Ishikawa (cell line): ENCODE data around the gene SOX1.

ENCODE experiments used
- CEBPB ChIP-seq: IDR thresholded peaks from 2 replicates; pipeline ENCODE4 v1.6.1; 2012
- CREB1 ChIP-seq: IDR thresholded peaks from 2 replicates; pipeline ENCODE4 v1.6.1; 2012; ENCODE audit warnings: low read depth
- EGR1 ChIP-seq: IDR thresholded peaks from 2 replicates; pipeline ENCODE4 v1.6.1; 2012
- EP300 ChIP-seq: IDR thresholded peaks from 2 replicates; pipeline ENCODE4 v1.6.1; 2012; ENCODE audit warnings: borderline replicate concordance
- FOXM1 ChIP-seq: IDR thresholded peaks from 2 replicates; pipeline ENCODE4 v1.6.1; 2012; ENCODE audit warnings: low read depth, borderline replicate concordance
- NFIC ChIP-seq: IDR thresholded peaks from 2 replicates; pipeline ENCODE4 v1.6.1; 2012
- RAD21 ChIP-seq: IDR thresholded peaks from 2 replicates; pipeline ENCODE4 v1.6.1; 2012; ENCODE audit warnings: low read depth
- TAF1 ChIP-seq: IDR thresholded peaks from 2 replicates; pipeline ENCODE4 v1.6.1; 2012; ENCODE audit warnings: low read depth, mild to moderate bottlenecking
- TCF12 ChIP-seq: IDR thresholded peaks from 2 replicates; pipeline ENCODE4 v1.6.1; 2012; ENCODE audit warnings: low read depth
- TEAD4 ChIP-seq: IDR thresholded peaks from 2 replicates; pipeline ENCODE4 v1.6.1; 2012
- YY1 ChIP-seq: IDR thresholded peaks from 2 replicates; pipeline ENCODE4 v1.6.1; 2012; ENCODE audit warnings: low read depth
- ZBTB7A ChIP-seq: IDR thresholded peaks from 2 replicates; pipeline ENCODE4 v1.6.1; 2012; ENCODE audit warnings: low read depth
- TF ChIP-seq, protein P1 (sequence below): IDR thresholded peaks from 2 replicates; pipeline ENCODE4 v1.6.1; 2012
- TF ChIP-seq, protein P2 (sequence below): IDR thresholded peaks from 2 replicates; pipeline ENCODE4 v1.6.1; 2012
- TF ChIP-seq, protein P3 (sequence below): IDR thresholded peaks from 2 replicates; pipeline ENCODE4 v1.6.1; 2012; ENCODE audit warnings: low read depth, mild to moderate bottlenecking

SOX1 gene

DNA sequence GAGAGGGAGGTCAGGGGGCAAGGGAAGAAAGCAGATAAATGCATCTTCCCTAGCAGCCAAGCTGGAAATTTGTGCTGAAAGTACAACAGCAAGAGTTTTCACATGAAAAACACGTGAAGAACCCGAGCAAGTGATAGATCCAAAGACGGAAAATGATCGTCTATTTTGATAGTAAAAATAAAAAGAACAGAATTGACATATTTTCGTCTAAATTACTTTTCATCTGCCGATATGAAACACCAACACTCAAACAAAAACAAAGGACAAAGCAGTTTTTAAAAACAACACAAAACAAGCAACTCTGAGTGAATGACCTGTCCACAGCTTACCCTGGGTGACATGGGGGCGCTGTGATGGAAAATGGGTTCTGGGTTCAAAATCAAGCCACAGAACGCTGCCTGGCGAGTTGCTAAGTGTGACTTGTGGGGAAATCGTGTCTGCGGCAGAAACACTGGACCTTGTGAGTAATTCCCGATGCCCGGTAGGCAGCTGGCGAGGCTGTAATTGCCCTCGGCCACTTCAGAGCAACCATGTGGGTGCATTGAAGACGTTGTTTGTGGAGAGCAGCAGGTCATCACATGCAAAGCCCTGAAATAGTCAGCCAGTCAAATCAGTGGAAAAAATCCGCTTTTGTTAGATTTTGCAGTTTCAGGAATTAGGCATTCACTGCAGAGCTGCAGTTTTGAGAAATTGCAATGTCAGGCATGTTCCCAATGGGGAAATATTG, 7.4 kb downstream of the SOX1 start:
- TF ChIP-seq, protein P1, sequence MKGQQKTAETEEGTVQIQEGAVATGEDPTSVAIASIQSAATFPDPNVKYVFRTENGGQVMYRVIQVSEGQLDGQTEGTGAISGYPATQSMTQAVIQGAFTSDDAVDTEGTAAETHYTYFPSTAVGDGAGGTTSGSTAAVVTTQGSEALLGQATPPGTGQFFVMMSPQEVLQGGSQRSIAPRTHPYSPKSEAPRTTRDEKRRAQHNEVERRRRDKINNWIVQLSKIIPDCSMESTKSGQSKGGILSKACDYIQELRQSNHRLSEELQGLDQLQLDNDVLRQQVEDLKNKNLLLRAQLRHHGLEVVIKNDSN: no peak
- no peak for TF ChIP-seq EGR1
- no peak for TF ChIP-seq TCF12
- no peak for TF ChIP-seq EP300
- TF ChIP-seq ZBTB7A: no peak
- TF ChIP-seq YY1: no peak
- TF ChIP-seq TEAD4: no peak
- no peak for TF ChIP-seq FOXM1
- no peak for TF ChIP-seq NFIC
- TF ChIP-seq CREB1: no peak
- no peak for TF ChIP-seq CEBPB
- TF ChIP-seq RAD21: no peak
- TF ChIP-seq, protein P2, sequence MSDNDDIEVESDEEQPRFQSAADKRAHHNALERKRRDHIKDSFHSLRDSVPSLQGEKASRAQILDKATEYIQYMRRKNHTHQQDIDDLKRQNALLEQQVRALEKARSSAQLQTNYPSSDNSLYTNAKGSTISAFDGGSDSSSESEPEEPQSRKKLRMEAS: no peak
- TF ChIP-seq, protein P3, sequence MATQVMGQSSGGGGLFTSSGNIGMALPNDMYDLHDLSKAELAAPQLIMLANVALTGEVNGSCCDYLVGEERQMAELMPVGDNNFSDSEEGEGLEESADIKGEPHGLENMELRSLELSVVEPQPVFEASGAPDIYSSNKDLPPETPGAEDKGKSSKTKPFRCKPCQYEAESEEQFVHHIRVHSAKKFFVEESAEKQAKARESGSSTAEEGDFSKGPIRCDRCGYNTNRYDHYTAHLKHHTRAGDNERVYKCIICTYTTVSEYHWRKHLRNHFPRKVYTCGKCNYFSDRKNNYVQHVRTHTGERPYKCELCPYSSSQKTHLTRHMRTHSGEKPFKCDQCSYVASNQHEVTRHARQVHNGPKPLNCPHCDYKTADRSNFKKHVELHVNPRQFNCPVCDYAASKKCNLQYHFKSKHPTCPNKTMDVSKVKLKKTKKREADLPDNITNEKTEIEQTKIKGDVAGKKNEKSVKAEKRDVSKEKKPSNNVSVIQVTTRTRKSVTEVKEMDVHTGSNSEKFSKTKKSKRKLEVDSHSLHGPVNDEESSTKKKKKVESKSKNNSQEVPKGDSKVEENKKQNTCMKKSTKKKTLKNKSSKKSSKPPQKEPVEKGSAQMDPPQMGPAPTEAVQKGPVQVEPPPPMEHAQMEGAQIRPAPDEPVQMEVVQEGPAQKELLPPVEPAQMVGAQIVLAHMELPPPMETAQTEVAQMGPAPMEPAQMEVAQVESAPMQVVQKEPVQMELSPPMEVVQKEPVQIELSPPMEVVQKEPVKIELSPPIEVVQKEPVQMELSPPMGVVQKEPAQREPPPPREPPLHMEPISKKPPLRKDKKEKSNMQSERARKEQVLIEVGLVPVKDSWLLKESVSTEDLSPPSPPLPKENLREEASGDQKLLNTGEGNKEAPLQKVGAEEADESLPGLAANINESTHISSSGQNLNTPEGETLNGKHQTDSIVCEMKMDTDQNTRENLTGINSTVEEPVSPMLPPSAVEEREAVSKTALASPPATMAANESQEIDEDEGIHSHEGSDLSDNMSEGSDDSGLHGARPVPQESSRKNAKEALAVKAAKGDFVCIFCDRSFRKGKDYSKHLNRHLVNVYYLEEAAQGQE: no peak
- TF ChIP-seq TAF1: no peak

DNA sequence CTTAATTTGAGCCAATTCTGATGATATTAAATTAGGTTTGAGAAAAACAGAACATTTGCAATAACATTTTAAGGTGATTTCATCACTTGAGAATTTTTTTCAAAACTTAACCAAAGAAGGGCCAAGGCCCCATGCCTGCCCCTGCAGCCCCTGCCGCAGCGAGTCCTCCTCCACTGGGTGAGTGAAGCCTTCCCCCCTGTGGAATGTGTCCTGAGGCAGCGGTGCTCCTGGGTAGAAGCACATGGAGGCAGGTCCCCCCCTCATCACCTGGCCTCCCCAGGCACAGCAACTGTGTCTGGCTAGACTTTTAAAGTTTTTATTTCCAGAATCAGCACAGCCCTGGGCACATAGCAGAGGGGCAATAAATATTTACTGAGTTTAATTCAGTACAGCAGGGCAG, 10.8 kb downstream of the SOX1 start:
- no peak for TF ChIP-seq ZBTB7A
- TF ChIP-seq TAF1: no peak
- TF ChIP-seq, protein P2: no peak
- TF ChIP-seq FOXM1: no peak
- TF ChIP-seq, protein P3: no peak
- TF ChIP-seq CEBPB: no peak
- TF ChIP-seq TCF12: no peak
- no peak for TF ChIP-seq EP300

DNA sequence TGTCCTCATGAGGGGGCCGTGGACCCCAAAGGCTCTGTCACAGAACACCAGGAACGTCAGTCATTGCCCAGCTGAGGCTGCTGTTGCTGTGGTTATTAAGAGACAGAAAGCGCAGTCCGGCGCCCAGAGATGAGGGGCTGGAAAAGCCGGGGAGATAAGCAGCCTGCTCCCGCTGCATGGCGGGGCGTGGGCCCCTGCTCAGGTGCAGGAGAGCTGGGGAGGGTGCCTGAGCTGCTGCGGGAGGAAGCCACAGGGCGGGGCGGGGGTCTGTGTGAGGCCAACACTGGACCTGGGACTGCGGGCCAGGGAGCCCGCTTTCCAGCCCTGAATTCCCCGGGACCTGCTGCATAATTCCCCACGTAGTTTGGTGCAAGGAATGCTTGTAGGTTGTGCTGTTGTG, 11.3 kb downstream of the SOX1 start:
- TF ChIP-seq RAD21 (no peak), CEBPB (no peak), NFIC (no peak), TAF1 (no peak), TCF12 (no peak), TEAD4 (no peak), YY1 (no peak)
- TF ChIP-seq, protein P2: no peak
- TF ChIP-seq, protein P3: no peak
- TF ChIP-seq, protein P1: no peak

DNA sequence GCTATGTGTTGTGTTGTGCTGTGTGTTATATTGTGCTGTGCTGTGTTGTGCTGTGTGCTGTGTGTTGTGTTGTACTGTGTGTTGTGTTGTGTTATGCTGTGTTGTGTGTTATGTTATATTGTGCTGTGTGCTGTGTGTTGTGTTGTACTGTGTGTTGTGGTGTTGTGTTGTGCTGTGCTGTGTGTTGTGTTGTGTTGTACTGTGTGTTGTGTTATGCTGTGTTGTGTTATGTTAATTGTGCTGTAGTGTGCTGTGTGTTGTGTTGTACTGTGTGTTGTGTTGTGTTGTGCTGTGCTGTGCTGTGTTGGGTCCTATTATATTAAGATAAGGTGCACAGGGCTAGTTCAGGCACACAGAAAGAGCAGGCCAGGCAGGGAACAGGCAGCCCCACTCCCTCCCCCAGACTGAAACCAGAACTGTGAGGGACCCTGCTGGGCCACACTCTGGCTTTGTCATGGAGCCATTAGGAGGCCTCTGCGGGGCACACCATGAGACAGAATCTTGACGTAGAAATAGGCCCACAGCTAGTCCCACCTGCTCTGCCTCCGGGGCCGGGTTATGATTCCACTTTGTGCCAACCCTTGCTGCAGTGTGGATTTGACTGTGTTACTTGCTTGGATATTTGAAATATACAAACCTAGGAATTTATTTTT, 12.1 kb downstream of the SOX1 start:
- TF ChIP-seq EP300: no peak
- no peak for TF ChIP-seq TAF1
- no peak for TF ChIP-seq YY1
